Activated CD8-positive, alpha-beta T cell treated with anti-CD3 and anti-CD28 coated beads for 36 hours (primary cell): Measurements from ENCODE around the gene PPM1D. TPM values are rescaled to one million over a fixed set of nuclear protein-coding genes. Genes with fewer than 3 reads are reported as not detected.
"Not testable (repeated sequence)": the region's sequence is repeated elsewhere in the genome, so short reads cannot be mapped to it uniquely, and the experiment has no call there.

ENCODE experiments used
- ATAC-seq: fragments of 200-7000 bp; cut with Tn5 transposase; one replicate; pipeline ENCODE4 v1.10.0; 2021; ENCODE audit warnings: mild to moderate bottlenecking, moderate library complexity
- CTCF ChIA-PET: fragments of 350-600 bp; sonication (Branson Sonifier 250); formaldehyde crosslinking; loops from one replicate; lab custom pipeline; 2021; ENCODE audit warnings: antibody characterized with exemption; lab: Charles Lee
- POLR2A ChIA-PET: fragments of 350-600 bp; sonication (Branson Sonifier 250); formaldehyde crosslinking; loops from one replicate; lab custom pipeline; 2021; ENCODE audit warnings: antibody characterized with exemption; lab: Charles Lee
- DNase-seq: peaks from one replicate; pipeline ENCODE4 v3.0.0-alpha.2; 2020
- H3K27ac Mint-ChIP-seq: one replicate; pipeline ENCODE4 v1.8.0; 2021; ENCODE audit warnings: mild to moderate bottlenecking, mixed read lengths
- H3K27me3 Mint-ChIP-seq: one replicate; pipeline ENCODE4 v1.8.0; 2021; ENCODE audit warnings: mixed read lengths
- H3K36me3 Mint-ChIP-seq: one replicate; pipeline ENCODE4 v1.8.0; 2021; ENCODE audit warnings: low read depth, mixed read lengths
- H3K4me1 Mint-ChIP-seq: one replicate; pipeline ENCODE4 v1.8.0; 2021; ENCODE audit warnings: low read depth, mixed read lengths
- H3K4me3 Mint-ChIP-seq: one replicate; pipeline ENCODE4 v1.8.0; 2021; ENCODE audit warnings: mild to moderate bottlenecking, moderate library complexity, mixed read lengths
- H3K9me3 Mint-ChIP-seq: one replicate; pipeline ENCODE4 v1.8.0; 2021; ENCODE audit warnings: mixed read lengths
- CTCF ChIP-seq: fragments of 200-600 bp; IDR thresholded peaks from one replicate; pipeline ENCODE4 v1.8.0; 2022; ENCODE audit warnings: antibody characterized with exemption, mild to moderate bottlenecking
- intact Hi-C: fragments of 100-400 bp; cut with micrococcal nuclease; formaldehyde crosslinking; loops from one replicate; pipeline ENCODE4 v1.10.0; 2022
- total RNA-seq, 2 experiments: library from RNA; stranded (reverse); gene quantifications; one replicate each; pipeline ENCODE4 v1.2.3, GENCODE V29; 2021

Gene PPM1D
- total RNA-seq: 10 to 100 TPM; 11.6 to 12.3 TPM

DNA sequence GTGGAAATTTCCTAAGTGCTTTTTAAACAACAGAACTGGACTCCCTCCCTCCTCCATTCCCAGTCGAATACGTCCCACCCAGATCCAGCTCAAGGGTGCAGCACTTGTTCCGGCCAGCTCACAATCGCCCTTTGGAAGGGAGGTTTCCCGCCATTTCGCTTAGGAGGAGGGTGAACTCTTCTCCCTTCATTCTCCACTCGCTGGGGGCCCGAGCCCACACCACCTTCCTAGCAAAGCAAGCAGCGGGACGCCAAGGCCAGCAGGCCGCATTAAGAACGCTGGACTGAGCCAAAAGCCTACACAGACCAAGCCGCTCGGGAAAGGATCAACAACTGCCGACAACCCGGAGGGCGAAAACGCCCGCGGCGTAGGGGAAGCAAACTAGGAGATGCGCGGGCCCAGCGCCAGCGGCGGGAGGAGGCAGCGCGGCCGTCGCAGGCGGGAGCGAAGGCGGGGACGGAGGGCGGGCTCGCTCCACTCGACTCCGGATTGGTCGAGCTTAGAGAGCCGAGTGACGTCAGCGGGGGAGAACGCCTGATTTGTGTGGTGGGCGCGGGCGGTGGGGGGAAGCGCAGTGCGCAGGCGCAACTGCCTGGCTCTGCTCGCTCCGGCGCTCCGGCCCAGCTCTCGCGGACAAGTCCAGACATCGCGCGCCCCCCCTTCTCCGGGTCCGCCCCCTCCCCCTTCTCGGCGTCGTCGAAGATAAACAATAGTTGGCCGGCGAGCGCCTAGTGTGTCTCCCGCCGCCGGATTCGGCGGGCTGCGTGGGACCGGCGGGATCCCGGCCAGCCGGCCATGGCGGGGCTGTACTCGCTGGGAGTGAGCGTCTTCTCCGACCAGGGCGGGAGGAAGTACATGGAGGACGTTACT, at the start of gene PPM1D:
Gene PPM1D (plus strand): TSS at position 574 of the 870 bp plus-strand sequence. CDS start 222 bp downstream, at position 796.
- peak; percentile 94 for ATAC-seq
- DNase-seq: peak; percentile 99
- POLR2A ChIA-PET: interaction anchor here (0.6 to 3.5 kb wide), 12 partner anchors 23 to 1257 kb away, joined by 3 to 14 read pairs (median 3); partner anchors contain the start of genes BCAS3 and USP32
- CTCF ChIA-PET: interaction anchor here (0.9 to 1.5 kb wide), 2 partner anchors 38 to 78 kb away, joined by 3 to 10 read pairs; partner anchors contain the start of gene BCAS3
- Mint-ChIP-seq H3K36me3 (peaks cover 4% of the 10 kb centered on the region), H3K4me1 (peaks cover 32% of the 10 kb centered on the region), H3K4me3 (peak within 1 kb of the TSS; percentile 84), H3K27me3 (peaks cover 1% of the 10 kb centered on the region), H3K9me3 (no peaks in the 10 kb centered on the region), H3K27ac (peak within 1 kb of the TSS; percentile 95)
- no peak for TF ChIP-seq CTCF
- intact Hi-C loops: no loop called here

GRCh38 chr17:60552255-60552654, 47.7 kb upstream of the PPM1D start:
- H3K36me3 Mint-ChIP-seq, H3K9me3 Mint-ChIP-seq, DNase-seq, CTCF ChIA-PET, H3K27ac Mint-ChIP-seq, ATAC-seq, POLR2A ChIA-PET, intact Hi-C loops, H3K4me1 Mint-ChIP-seq, H3K27me3 Mint-ChIP-seq, H3K4me3 Mint-ChIP-seq: not testable (repeated sequence)

GRCh38 chr17:60554377-60554788, 45.6 kb upstream of the PPM1D start:
- DNase-seq: no peak
- H3K4me3 Mint-ChIP-seq: no peak overlapping the region
- CTCF ChIA-PET: no interaction called here

GRCh38 chr17:60555786-60556185, 44.2 kb upstream of the PPM1D start:
- CTCF ChIA-PET: no interaction called here

More at GRCh38 chr17:60554377-60554788, 45.6 kb upstream of the PPM1D start:
- Mint-ChIP-seq H3K36me3 (no peaks in the 10 kb centered on the region), H3K9me3 (peaks cover 8% of the 10 kb centered on the region), H3K27ac (no peak overlapping the region), H3K27me3 (no peaks in the 10 kb centered on the region), H3K4me1 (no peaks in the 10 kb centered on the region)
- TF ChIP-seq CTCF: no peak
- ATAC-seq: no peak
- intact Hi-C loops: no loop called here
- POLR2A ChIA-PET: interaction anchor here (0.5 kb wide), 1 partner anchor 160 kb away, joined by 3 read pairs; no protein-coding TSS in a partner anchor

GRCh38 chr17:60557805-60558204, 42.2 kb upstream of the PPM1D start:
- POLR2A ChIA-PET: no interaction called here
- peaks cover 8% of the 10 kb centered on the region for H3K9me3 Mint-ChIP-seq
- intact Hi-C loops: no loop called here
- H3K4me1 Mint-ChIP-seq: no peaks in the 10 kb centered on the region
- H3K27ac Mint-ChIP-seq: no peak overlapping the region
- TF ChIP-seq CTCF: no peak
- no peak for ATAC-seq
- CTCF ChIA-PET: interaction anchor here (2.1 kb wide), 1 partner anchor 12 kb away, joined by 12 read pairs; no protein-coding TSS in a partner anchor
- no peaks in the 10 kb centered on the region for H3K36me3 Mint-ChIP-seq
- H3K4me3 Mint-ChIP-seq: no peak overlapping the region
- no peaks in the 10 kb centered on the region for H3K27me3 Mint-ChIP-seq
- DNase-seq: no peak

More at GRCh38 chr17:60555786-60556185, 44.2 kb upstream of the PPM1D start:
- Mint-ChIP-seq H3K27ac (no peak overlapping the region), H3K36me3 (no peaks in the 10 kb centered on the region), H3K9me3 (peaks cover 8% of the 10 kb centered on the region), H3K4me3 (no peak overlapping the region), H3K4me1 (no peaks in the 10 kb centered on the region), H3K27me3 (no peaks in the 10 kb centered on the region)
- no peak for TF ChIP-seq CTCF
- POLR2A ChIA-PET: no interaction called here
- intact Hi-C loops: no loop called here
- DNase-seq: no peak
- no peak for ATAC-seq
